Gastroesophageal sphincter (tissue), 4 donors: ENCODE results near the gene SPEF2. TPM values are rescaled to one million over a fixed set of nuclear protein-coding genes. Genes with fewer than 3 reads are reported as not detected.

Experiments used
- ATAC-seq: fragments of 150-250 bp; one replicate; pipeline ENCODE4 v1.9.1; 2016; ENCODE audit warnings: mild to moderate bottlenecking, moderate library complexity
- H3K27ac ChIP-seq, 4 donors: fragments of 200-600 bp; sonication (generic) in 3 of 4; 1 replicate in 3 of 4; 2 replicates in 1 of 4; pipeline ENCODE4 v1.5.1; 2016 to 2019
- H3K27me3 ChIP-seq: fragments of 200-600 bp; sonication (generic); one replicate; pipeline ENCODE4 v1.5.1; 2019
- H3K36me3 ChIP-seq, 2 donors: fragments of 200-600 bp; sonication (generic); one replicate each; pipeline ENCODE4 v1.5.1; 2019; ENCODE audit warnings: control low read depth in 1 of 2
- H3K4me1 ChIP-seq, 3 donors: fragments of 200-600 bp; sonication (generic); 1 replicate in 2 of 3; 2 replicates in 1 of 3; pipeline ENCODE4 v1.5.1; 2016 to 2019; ENCODE audit warnings: control low read depth in 2 of 3
- H3K4me3 ChIP-seq, 2 donors: fragments of 200-600 bp; sonication (generic); one replicate each; pipeline ENCODE4 v1.5.1; 2019; ENCODE audit warnings: mild to moderate bottlenecking in 1 of 2, moderate library complexity in 1 of 2
- H3K9me3 ChIP-seq, 3 donors: fragments of 200-600 bp; sonication (generic); one replicate each; pipeline ENCODE4 v1.5.1; 2017 to 2019; ENCODE audit warnings: control low read depth in 2 of 3
- CTCF ChIP-seq, 4 experiments: fragments of 200-600 bp in 2 of 4; fragments of 450-650 bp in 2 of 4; sonication (generic) in 1 of 4; IDR thresholded peaks; one replicate each; pipeline ENCODE4 v1.5.1; 2017 to 2019; ENCODE audit warnings: antibody characterized with exemption in 4 of 4, mild to moderate bottlenecking in 2 of 4, moderate library complexity in 2 of 4
- EP300 ChIP-seq: sonication (generic); formaldehyde crosslinking; IDR thresholded peaks from one replicate; pipeline ENCODE4 v1.6.1; 2017; ENCODE audit warnings: antibody characterized with exemption, mild to moderate bottlenecking
- POLR2A ChIP-seq, 2 donors: fragments of 450-650 bp; IDR thresholded peaks; one replicate each; pipeline ENCODE4 v1.6.1; 2017; ENCODE audit warnings: antibody characterized with exemption in 2 of 2, mild to moderate bottlenecking in 2 of 2, moderate library complexity in 1 of 2
- POLR2AphosphoS5 ChIP-seq: sonication (generic); formaldehyde crosslinking; IDR thresholded peaks from one replicate; pipeline ENCODE4 v1.6.1; 2017; ENCODE audit warnings: antibody characterized with exemption
- WGBS, 2 donors: methylation state at CpG; one replicate each; pipeline ENCODE4 v1.1.5; 2018; ENCODE audit warnings: low coverage in 1 of 2; 5-methylcytosine and 5-hydroxymethylcytosine counted together
- total RNA-seq, 4 donors: library from RNA; depleted of rRNA; stranded (reverse); fragments of >200 nt; gene quantifications; one replicate each; pipeline ENCODE4 v1.1.0, GENCODE V29; 2016

The SPEF2 gene
- total RNA-seq, 4 donors from 2014 or later: 2.1 to 5.8 (median 3.1) TPM

- no peak overlapping the region for H3K27ac ChIP-seq
- H3K4me1 ChIP-seq: no peaks in the 10 kb centered on the region
- no peaks in the 10 kb centered on the region for H3K27me3 ChIP-seq
- no peaks in the 10 kb centered on the region for H3K36me3 ChIP-seq
- TF ChIP-seq CTCF (IDR thresholded peaks at IDR 0.05) (no peak), POLR2AphosphoS5 (no peak), POLR2A (IDR thresholded peaks at IDR 0.05) (no peak), EP300 (no peak)
- 52 to 71% methylated on average over 6 of the region's 6 CpGs for WGBS, 2 donors
- H3K9me3 ChIP-seq: no peaks in the 10 kb centered on the region
- H3K4me3 ChIP-seq: no peak overlapping the region
- no peak for ATAC-seq
Observed at GRCh38 chr5:35771300-35771699, 153.6 kb downstream of the SPEF2 start.

- Histone ChIP-seq H3K9me3 (no peaks in the 10 kb centered on the region), H3K27ac (no peak overlapping the region), H3K36me3 (no peaks in the 10 kb centered on the region), H3K4me1 (no peaks in the 10 kb centered on the region), H3K4me3 (no peak overlapping the region), H3K27me3 (no peaks in the 10 kb centered on the region)
- TF ChIP-seq POLR2AphosphoS5 (no peak), EP300 (no peak), CTCF (IDR thresholded peaks at IDR 0.05) (no peak), POLR2A (IDR thresholded peaks at IDR 0.05) (no peak)
- no peak for ATAC-seq
- 43 to 48% methylated on average over 2 of the region's 2 CpGs for WGBS, 2 donors
Observed at GRCh38 chr5:35771839-35772238, 154.2 kb downstream of the SPEF2 start.

- no peaks in the 10 kb centered on the region for H3K27me3 ChIP-seq
- ATAC-seq: no peak
- 66 to 74% methylated on average over 4 to 6 of the region's 6 CpGs for WGBS, 2 donors
- H3K4me1 ChIP-seq: no peaks in the 10 kb centered on the region
- TF ChIP-seq CTCF (IDR thresholded peaks at IDR 0.05) (no peak), POLR2A (IDR thresholded peaks at IDR 0.05) (no peak), POLR2AphosphoS5 (no peak), EP300 (no peak)
- H3K27ac ChIP-seq: no peak overlapping the region
- no peaks in the 10 kb centered on the region for H3K36me3 ChIP-seq
- H3K4me3 ChIP-seq: no peak overlapping the region
- no peaks in the 10 kb centered on the region for H3K9me3 ChIP-seq
Observed at GRCh38 chr5:35773967-35774366, 156.3 kb downstream of the SPEF2 start.

GRCh38 chr5:35776757-35777156 lies 159.1 kb downstream of the SPEF2 start:
- no peak for TF ChIP-seq EP300
- TF ChIP-seq POLR2AphosphoS5: no peak
- no peak for TF ChIP-seq POLR2A (IDR thresholded peaks at IDR 0.05)
- TF ChIP-seq CTCF (IDR thresholded peaks at IDR 0.05): no peak
- no peaks in the 10 kb centered on the region for H3K27me3 ChIP-seq
- no peaks in the 10 kb centered on the region for H3K9me3 ChIP-seq
- no peak for ATAC-seq
- no peak overlapping the region for H3K27ac ChIP-seq
- no peak overlapping the region for H3K4me3 ChIP-seq
- peaks cover 0 to 9% (median 0%) of the 10 kb centered on the region in 3 donors for H3K4me1 ChIP-seq
- no peaks in the 10 kb centered on the region for H3K36me3 ChIP-seq

- Histone ChIP-seq H3K27me3 (no peaks in the 10 kb centered on the region), H3K36me3 (no peaks in the 10 kb centered on the region), H3K9me3 (no peaks in the 10 kb centered on the region), H3K4me3 (no peak overlapping the region), H3K27ac (no peak overlapping the region), H3K4me1 (peaks cover 0 to 9% (median 0%) of the 10 kb centered on the region in 3 donors)
- no peak for TF ChIP-seq EP300
- TF ChIP-seq POLR2A (IDR thresholded peaks at IDR 0.05): no peak
- peak; percentile 21 to 52 (median 34) for TF ChIP-seq CTCF (IDR thresholded peaks at IDR 0.05)
- TF ChIP-seq POLR2AphosphoS5: no peak
- WGBS, 2 donors: 34 to 37% methylated on average over 9 of the region's 9 CpGs
- ATAC-seq: no peak
Observed at GRCh38 chr5:35777358-35778087, 159.9 kb downstream of the SPEF2 start.
